PFSK-1 (cell line): ENCODE data around the gene NDUFS8.

ENCODE experiments used
- FOXP2 ChIP-seq: optimal IDR thresholded peaks from 2 replicates; pipeline ENCODE3; 2011; ENCODE audit warnings: borderline replicate concordance, control low read depth, inconsistent platforms; ENCODE audit not compliant: insufficient read depth; ENCODE audit errors: extremely low read length, extremely low read depth
- POLR2AphosphoS5 ChIP-seq: IDR thresholded peaks from 2 replicates; pipeline ENCODE4 v1.6.1; 2012; ENCODE audit warnings: low read depth, mild to moderate bottlenecking, control low read depth, low read length, moderate library complexity
- SIN3A ChIP-seq: IDR thresholded peaks from 2 replicates; pipeline ENCODE4 v1.6.1; 2012; ENCODE audit warnings: mild to moderate bottlenecking, low read length, moderate library complexity, borderline replicate concordance; ENCODE audit not compliant: insufficient read depth
- TAF1 ChIP-seq: IDR thresholded peaks from 2 replicates; pipeline ENCODE4 v1.6.1; 2012; ENCODE audit warnings: low read length, control low read depth, borderline replicate concordance; ENCODE audit not compliant: insufficient read depth
- TF ChIP-seq, protein P1 (sequence below), 2 experiments: IDR thresholded peaks; 2 replicates each; pipeline versions ENCODE4 v1.6.1 to v1.8.0; 2011 to 2012; ENCODE audit warnings: low read depth in 2 of 2, low read length in 2 of 2, control low read depth in 1 of 2, inconsistent platforms in 1 of 2, mild to moderate bottlenecking in 1 of 2, moderate library complexity in 1 of 2; ENCODE audit not compliant: insufficient read depth in 1 of 2

NDUFS8 gene

DNA sequence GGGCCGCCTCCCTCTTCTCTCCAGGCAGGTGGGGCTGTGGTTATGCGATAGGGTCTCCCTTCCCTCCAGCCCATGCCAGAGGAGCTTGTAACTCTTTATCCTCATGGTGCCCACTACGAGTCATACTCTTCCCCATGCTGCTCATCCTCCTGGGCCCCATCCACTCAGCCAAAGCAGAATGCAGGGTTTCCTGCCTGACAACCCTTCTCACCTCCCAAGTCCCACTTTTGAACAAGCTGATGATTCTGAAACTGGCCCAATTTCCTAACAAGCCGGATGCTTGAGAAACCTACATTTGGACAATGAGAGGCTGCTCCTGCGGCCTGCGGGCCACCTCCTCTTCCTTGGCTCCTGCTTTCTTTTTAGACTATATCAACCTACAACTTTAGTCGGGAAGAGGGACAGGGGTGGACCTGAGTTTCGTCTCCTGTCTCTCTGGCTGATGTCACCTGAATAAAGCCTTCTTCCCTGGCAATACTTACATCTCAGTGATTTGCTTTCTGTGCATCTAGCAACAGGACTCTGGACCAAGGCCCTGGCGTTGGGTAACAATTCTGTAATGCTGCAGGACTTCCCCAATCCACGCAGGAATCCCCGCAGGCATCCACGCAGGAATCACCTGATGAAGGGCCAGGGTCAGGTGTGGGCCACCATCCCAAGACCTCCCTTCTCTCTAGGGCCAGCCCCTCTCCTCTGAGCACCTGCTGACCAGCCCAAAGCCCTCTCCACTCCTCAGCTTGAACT is 1.5 kb upstream of the NDUFS8 start:
- TF ChIP-seq, protein P1, sequence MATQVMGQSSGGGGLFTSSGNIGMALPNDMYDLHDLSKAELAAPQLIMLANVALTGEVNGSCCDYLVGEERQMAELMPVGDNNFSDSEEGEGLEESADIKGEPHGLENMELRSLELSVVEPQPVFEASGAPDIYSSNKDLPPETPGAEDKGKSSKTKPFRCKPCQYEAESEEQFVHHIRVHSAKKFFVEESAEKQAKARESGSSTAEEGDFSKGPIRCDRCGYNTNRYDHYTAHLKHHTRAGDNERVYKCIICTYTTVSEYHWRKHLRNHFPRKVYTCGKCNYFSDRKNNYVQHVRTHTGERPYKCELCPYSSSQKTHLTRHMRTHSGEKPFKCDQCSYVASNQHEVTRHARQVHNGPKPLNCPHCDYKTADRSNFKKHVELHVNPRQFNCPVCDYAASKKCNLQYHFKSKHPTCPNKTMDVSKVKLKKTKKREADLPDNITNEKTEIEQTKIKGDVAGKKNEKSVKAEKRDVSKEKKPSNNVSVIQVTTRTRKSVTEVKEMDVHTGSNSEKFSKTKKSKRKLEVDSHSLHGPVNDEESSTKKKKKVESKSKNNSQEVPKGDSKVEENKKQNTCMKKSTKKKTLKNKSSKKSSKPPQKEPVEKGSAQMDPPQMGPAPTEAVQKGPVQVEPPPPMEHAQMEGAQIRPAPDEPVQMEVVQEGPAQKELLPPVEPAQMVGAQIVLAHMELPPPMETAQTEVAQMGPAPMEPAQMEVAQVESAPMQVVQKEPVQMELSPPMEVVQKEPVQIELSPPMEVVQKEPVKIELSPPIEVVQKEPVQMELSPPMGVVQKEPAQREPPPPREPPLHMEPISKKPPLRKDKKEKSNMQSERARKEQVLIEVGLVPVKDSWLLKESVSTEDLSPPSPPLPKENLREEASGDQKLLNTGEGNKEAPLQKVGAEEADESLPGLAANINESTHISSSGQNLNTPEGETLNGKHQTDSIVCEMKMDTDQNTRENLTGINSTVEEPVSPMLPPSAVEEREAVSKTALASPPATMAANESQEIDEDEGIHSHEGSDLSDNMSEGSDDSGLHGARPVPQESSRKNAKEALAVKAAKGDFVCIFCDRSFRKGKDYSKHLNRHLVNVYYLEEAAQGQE (IDR thresholded peaks at IDR 0.05; ENCODE audit: insufficient read depth in 1 of 2, low read depth in 2 of 2, low read length in 2 of 2) = no peak
- no peak for TF ChIP-seq FOXP2
- no peak for TF ChIP-seq SIN3A
- no peak for TF ChIP-seq TAF1
- TF ChIP-seq POLR2AphosphoS5 = no peak

DNA sequence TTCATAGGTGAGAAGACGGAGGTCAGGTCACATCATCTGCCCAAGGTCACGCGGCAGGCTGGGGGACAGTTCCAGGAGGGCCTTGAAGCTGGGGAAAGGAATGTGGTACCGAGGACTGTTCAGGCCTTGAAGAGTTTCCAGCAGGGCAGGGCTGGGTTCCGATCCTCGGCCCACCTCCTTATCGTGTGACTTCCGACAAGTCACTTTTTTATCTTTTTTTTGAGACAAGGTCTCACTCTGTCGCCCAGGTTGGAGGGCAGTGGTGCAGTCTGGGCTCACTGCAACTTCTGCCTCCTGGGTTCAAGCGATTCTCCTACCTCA is 623 bp downstream of the NDUFS8 start:
- no peak for TF ChIP-seq TAF1
- no peak for TF ChIP-seq SIN3A
- TF ChIP-seq FOXP2 = no peak
- no peak for TF ChIP-seq POLR2AphosphoS5
- TF ChIP-seq, protein P1 (IDR thresholded peaks at IDR 0.05; ENCODE audit: insufficient read depth in 1 of 2, low read depth in 2 of 2, low read length in 2 of 2) = no peak

DNA sequence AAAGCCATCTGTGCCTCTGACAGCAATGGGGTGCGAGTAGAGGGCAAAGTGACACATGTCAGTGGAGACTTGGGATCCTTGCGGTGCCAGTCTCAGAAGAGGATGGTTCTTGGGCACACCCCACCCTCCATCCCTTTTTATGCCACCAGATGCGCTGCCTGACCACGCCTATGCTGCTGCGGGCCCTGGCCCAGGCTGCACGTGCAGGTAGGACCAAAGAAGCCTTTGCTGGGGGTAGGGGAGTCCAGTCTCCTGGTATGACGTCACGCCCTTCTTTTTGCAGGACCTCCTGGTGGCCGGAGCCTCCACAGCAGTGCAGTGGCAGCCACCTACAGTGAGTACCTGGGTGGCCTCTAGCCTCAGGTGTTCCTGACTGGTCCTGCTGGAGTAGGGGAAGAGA is 1.5 kb downstream of the NDUFS8 start:
- TF ChIP-seq FOXP2 = no peak
- no peak for TF ChIP-seq SIN3A
- TF ChIP-seq TAF1 = no peak
- no peak for TF ChIP-seq POLR2AphosphoS5
- TF ChIP-seq, protein P1 (IDR thresholded peaks at IDR 0.05; ENCODE audit: insufficient read depth in 1 of 2, low read depth in 2 of 2, low read length in 2 of 2) = no peak

DNA sequence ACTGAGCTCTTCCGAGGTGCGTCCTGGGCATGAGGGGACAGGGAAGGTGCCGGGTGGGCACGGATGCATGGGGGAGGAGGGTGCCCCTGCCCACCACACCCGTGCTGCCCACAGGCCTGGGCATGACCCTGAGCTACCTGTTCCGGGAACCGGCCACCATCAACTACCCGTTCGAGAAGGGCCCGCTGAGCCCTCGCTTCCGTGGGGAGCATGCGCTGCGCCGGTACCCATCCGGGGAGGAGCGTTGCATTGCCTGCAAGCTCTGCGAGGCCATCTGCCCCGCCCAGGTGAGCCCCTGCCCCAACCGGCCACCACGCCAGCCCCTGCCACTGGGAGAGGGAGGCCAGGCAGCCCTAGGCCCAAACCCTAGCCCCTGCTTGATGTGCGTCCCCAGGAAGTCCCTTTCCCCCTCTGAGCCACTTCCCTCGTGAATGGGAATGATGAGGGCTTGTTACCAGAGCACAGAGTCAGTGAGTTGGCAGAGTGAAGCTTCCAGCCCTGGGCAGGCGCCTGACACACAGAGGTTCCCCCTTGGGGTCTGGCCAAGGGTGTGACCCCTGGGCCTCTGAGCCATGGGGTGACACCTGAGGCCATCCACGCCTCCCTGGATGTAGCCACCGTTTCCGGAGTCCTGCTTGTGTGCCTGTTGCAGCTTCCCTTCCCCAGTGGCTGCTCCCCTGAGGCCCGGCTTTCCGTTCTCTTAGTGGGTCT is 2.7 kb downstream of the NDUFS8 start:
- TF ChIP-seq FOXP2 (no peak), POLR2AphosphoS5 (no peak), SIN3A (no peak), TAF1 (no peak)
- TF ChIP-seq, protein P1 (IDR thresholded peaks at IDR 0.05; ENCODE audit: insufficient read depth in 1 of 2, low read depth in 2 of 2, low read length in 2 of 2) = no peak
